H9 (cell line): Measurements from ENCODE around the gene QSOX2. TPM values are rescaled to one million over a fixed set of nuclear protein-coding genes. Genes with fewer than 3 reads are reported as not detected.

Experiments
- DNase-seq: peaks from one replicate; pipeline ENCODE4 v3.0.0-alpha.2; 2017
- H2AFZ ChIP-seq: one replicate; pipeline ENCODE4 v1.6.1; 2013; ENCODE audit warnings: mild to moderate bottlenecking, low read length, control low read depth, moderate library complexity
- H2AK5ac ChIP-seq: 2 replicates; pipeline ENCODE4 v1.6.1; 2013; ENCODE audit warnings: low read length, control low read depth, mixed read lengths; ENCODE audit not compliant: insufficient read length
- H2BK120ac ChIP-seq: one replicate; pipeline ENCODE4 v1.6.1; 2013; ENCODE audit warnings: low read depth, mild to moderate bottlenecking, low read length, control low read depth, inconsistent platforms; ENCODE audit not compliant: poor library complexity, severe bottlenecking
- H2BK12ac ChIP-seq: 2 replicates; pipeline ENCODE4 v1.6.1; 2013; ENCODE audit warnings: low read length, control low read depth, mixed read lengths, low read depth; ENCODE audit not compliant: insufficient read length
- H2BK15ac ChIP-seq: 2 replicates; pipeline ENCODE4 v1.6.1; 2013; ENCODE audit warnings: low read depth, low read length, control low read depth
- H2BK20ac ChIP-seq: one replicate; pipeline ENCODE4 v1.6.1; 2013; ENCODE audit warnings: low read depth, mild to moderate bottlenecking, low read length, control low read depth, inconsistent platforms; ENCODE audit not compliant: poor library complexity, severe bottlenecking
- H2BK5ac ChIP-seq: 2 replicates; pipeline ENCODE4 v1.6.1; 2013; ENCODE audit warnings: low read length, control low read depth, mixed read lengths; ENCODE audit not compliant: insufficient read length
- H3K14ac ChIP-seq: 2 replicates; pipeline ENCODE4 v1.6.1; 2013; ENCODE audit warnings: low read length, control low read depth; ENCODE audit not compliant: insufficient read depth
- H3K18ac ChIP-seq: 2 replicates; pipeline ENCODE4 v1.6.1; 2013; ENCODE audit warnings: low read depth, mild to moderate bottlenecking, mixed read lengths, low read length, control low read depth; ENCODE audit not compliant: insufficient read length
- H3K23ac ChIP-seq: 2 replicates; pipeline ENCODE4 v1.6.1; 2013; ENCODE audit warnings: low read length, control low read depth, mixed read lengths, low read depth; ENCODE audit not compliant: insufficient read length
- H3K23me2 ChIP-seq: 2 replicates; pipeline ENCODE4 v1.6.1; 2013; ENCODE audit warnings: low read depth, mild to moderate bottlenecking, mixed read lengths, low read length, control low read depth; ENCODE audit not compliant: insufficient read length, poor library complexity, severe bottlenecking
- H3K27ac ChIP-seq: 2 replicates; pipeline ENCODE4 v1.5.1; 2013; ENCODE audit warnings: low read length, control low read depth, mixed read lengths, low read depth; ENCODE audit not compliant: insufficient read length
- H3K27me3 ChIP-seq: 2 replicates; pipeline ENCODE4 v1.6.1; 2013; ENCODE audit warnings: low read length, control low read depth, inconsistent platforms; ENCODE audit not compliant: insufficient read depth
- H3K4ac ChIP-seq: 2 replicates; pipeline ENCODE4 v1.6.1; 2013; ENCODE audit warnings: low read depth, mild to moderate bottlenecking, control low read depth, inconsistent platforms, low read length, moderate library complexity
- H3K4me1 ChIP-seq: 2 replicates; pipeline ENCODE4 v1.6.1; 2013; ENCODE audit warnings: low read length, control low read depth, inconsistent platforms; ENCODE audit not compliant: insufficient read depth
- H3K4me2 ChIP-seq: 2 replicates; pipeline ENCODE4 v1.6.1; 2013; ENCODE audit warnings: low read length, control low read depth, mixed read lengths; ENCODE audit not compliant: insufficient read length, insufficient read depth
- H3K56ac ChIP-seq: 2 replicates; pipeline ENCODE4 v1.6.1; 2013; ENCODE audit warnings: low read depth, mild to moderate bottlenecking, mixed read lengths, low read length, control low read depth; ENCODE audit not compliant: insufficient read length
- H3K79me1 ChIP-seq: 2 replicates; pipeline ENCODE4 v1.6.1; 2013; ENCODE audit warnings: low read depth, mild to moderate bottlenecking, moderate library complexity, low read length, control low read depth, inconsistent platforms; ENCODE audit not compliant: insufficient read depth, poor library complexity, severe bottlenecking
- H3K79me2 ChIP-seq: 2 replicates; pipeline ENCODE4 v1.6.1; 2013; ENCODE audit warnings: low read length, control low read depth, inconsistent platforms; ENCODE audit not compliant: insufficient read depth
- H3K9ac ChIP-seq: 2 replicates; pipeline ENCODE4 v1.6.1; 2013; ENCODE audit warnings: low read length, control low read depth, mixed read lengths; ENCODE audit not compliant: insufficient read length; ENCODE audit errors: extremely low read depth
- H3K9me3 ChIP-seq: one replicate; pipeline ENCODE4 v1.6.1; 2013; ENCODE audit warnings: low read depth, low read length, inconsistent platforms; ENCODE audit not compliant: control insufficient read depth
- H3T11ph ChIP-seq: one replicate; pipeline ENCODE4 v1.6.1; 2013; ENCODE audit warnings: mild to moderate bottlenecking, low read length, control low read depth, inconsistent platforms
- H4K20me1 ChIP-seq: one replicate; pipeline ENCODE4 v1.6.1; 2013; ENCODE audit not compliant: control insufficient read depth, insufficient read length, insufficient read depth
- H4K5ac ChIP-seq: 2 replicates; pipeline ENCODE4 v1.6.1; 2013; ENCODE audit warnings: low read depth, mild to moderate bottlenecking, mixed read lengths, low read length, control low read depth; ENCODE audit not compliant: insufficient read length
- H4K8ac ChIP-seq: replicated peaks from 2 replicates; pipeline ENCODE4 v1.6.1; 2013; ENCODE audit warnings: low read length, control low read depth, mixed read lengths, low read depth; ENCODE audit not compliant: insufficient read length
- H4K91ac ChIP-seq: 2 replicates; pipeline ENCODE4 v1.6.1; 2013; ENCODE audit warnings: low read depth, mild to moderate bottlenecking, moderate library complexity, mixed read lengths, low read length, control low read depth; ENCODE audit not compliant: insufficient read length
- H3K27ac Mint-ChIP-seq, 3 experiments: 2 replicates in 2 of 3; 3 replicates in 1 of 3; pipeline ENCODE4 v1.8.0; 2020 to 2021; ENCODE audit warnings: mixed read lengths in 3 of 3, mild to moderate bottlenecking in 1 of 3, moderate library complexity in 1 of 3
- H3K27me3 Mint-ChIP-seq: 2 replicates; pipeline ENCODE4 v1.8.0; 2021; ENCODE audit warnings: low read depth, mild to moderate bottlenecking, moderate library complexity, mixed read lengths
- H3K36me3 Mint-ChIP-seq, 3 experiments: 2 replicates in 2 of 3; 3 replicates in 1 of 3; pipeline ENCODE4 v1.8.0; 2020 to 2021; ENCODE audit warnings: low read depth in 3 of 3, mixed read lengths in 3 of 3; ENCODE audit not compliant: insufficient read depth in 1 of 3
- H3K4me1 Mint-ChIP-seq, 2 experiments: 2 replicates each; pipeline ENCODE4 v1.8.0; 2020; ENCODE audit warnings: mixed read lengths in 2 of 2
- H3K4me3 Mint-ChIP-seq, 2 experiments: 2 replicates in 1 of 2; 3 replicates in 1 of 2; pipeline ENCODE4 v1.8.0; 2020 to 2021; ENCODE audit warnings: mild to moderate bottlenecking in 2 of 2, mixed read lengths in 2 of 2, moderate library complexity in 1 of 2
- H3K9me3 Mint-ChIP-seq, 2 experiments: 2 replicates in 1 of 2; 3 replicates in 1 of 2; pipeline ENCODE4 v1.8.0; 2020; ENCODE audit warnings: mild to moderate bottlenecking in 2 of 2, mixed read lengths in 2 of 2, moderate library complexity in 1 of 2
- CTCF ChIP-seq: fragments of 200-600 bp; sonication (generic); conservative IDR thresholded peaks from 3 replicates; pipeline ENCODE4 v1.8.0; 2021; ENCODE audit warnings: antibody characterized with exemption, mild to moderate bottlenecking
- WGBS: extraction: QIAGEN DNeasy Blood & Tissue Kit; methylation state at CpG from one replicate; pipeline ENCODE4 v1.1.7; 2013; ENCODE audit warnings: missing lambda C conversion rate, low lambda C conversion rate, mixed read lengths; ENCODE audit not compliant: insufficient read length; ENCODE audit errors: extremely low coverage; 5-methylcytosine and 5-hydroxymethylcytosine counted together
- total RNA-seq: library from RNA; stranded (reverse); gene quantifications from 2 replicates; pipeline ENCODE4 v1.2.1, GENCODE V29; 2021

QSOX2 gene
- total RNA-seq, 1 experiment from 2014 or later: 25.8 TPM

GRCh38 chr9:136207616-136208015 is 38.0 kb downstream of the QSOX2 start:
- Histone ChIP-seq H2BK5ac (no peak overlapping the region), H3K14ac (no peak overlapping the region), H2BK12ac (no peak overlapping the region), H3K27me3 (peaks cover 23% of the 10 kb centered on the region), H3K18ac (no peak overlapping the region), H3K79me2 (no peaks in the 10 kb centered on the region), H2BK20ac (no peak overlapping the region), H3K4me2 (no peak overlapping the region), H3K23me2 (no peaks in the 10 kb centered on the region), H2BK15ac (no peak overlapping the region), H3K56ac (no peak overlapping the region), H3T11ph (no peak overlapping the region), H3K9me3 (no peaks in the 10 kb centered on the region), H3K9ac (no peak overlapping the region), H4K5ac (no peak overlapping the region), H4K20me1 (no peaks in the 10 kb centered on the region), H3K4ac (no peak overlapping the region), H3K27ac (no peak overlapping the region), H4K8ac (no peak overlapping the region), H2AFZ (no peak overlapping the region), H3K23ac (no peak overlapping the region), H3K4me1 (no peaks in the 10 kb centered on the region), H3K79me1 (no peaks in the 10 kb centered on the region), H4K91ac (no peak overlapping the region), H2AK5ac (no peak overlapping the region), H2BK120ac (no peak overlapping the region)
- WGBS: no CpG with 5 or more reads among the region's 9 CpGs
- Mint-ChIP-seq H3K9me3 (no peaks in the 10 kb centered on the region), H3K27ac (peak overlapping the region in 1 of 3 experiments; percentile 31; a peak in 1 of 7 replicates), H3K27me3 (peaks cover 38% of the 10 kb centered on the region), H3K4me3 (no peak overlapping the region), H3K36me3 (peaks cover 9 to 29% (median 26%) of the 10 kb centered on the region in 3 experiments), H3K4me1 (peaks cover 0 to 9% of the 10 kb centered on the region in 2 experiments; a peak in 1 of 4 replicates)
- TF ChIP-seq CTCF: no peak
- DNase-seq: no peak
